B cell (primary cell): ENCODE data around the gene RASGEF1C.

ENCODE experiments used
- EZH2 ChIP-seq: IDR thresholded peaks from 2 replicates; pipeline ENCODE4 v1.6.1; 2012; ENCODE audit warnings: borderline replicate concordance, low read depth, mild to moderate bottlenecking, moderate library complexity, low read length; ENCODE audit not compliant: insufficient read depth, poor library complexity, severe bottlenecking
- TF ChIP-seq, protein P1 (sequence below): fragments of 200-600 bp; IDR thresholded peaks from one replicate; pipeline ENCODE4 v1.8.0; 2022; ENCODE audit warnings: antibody characterized with exemption, mild to moderate bottlenecking

DNA sequence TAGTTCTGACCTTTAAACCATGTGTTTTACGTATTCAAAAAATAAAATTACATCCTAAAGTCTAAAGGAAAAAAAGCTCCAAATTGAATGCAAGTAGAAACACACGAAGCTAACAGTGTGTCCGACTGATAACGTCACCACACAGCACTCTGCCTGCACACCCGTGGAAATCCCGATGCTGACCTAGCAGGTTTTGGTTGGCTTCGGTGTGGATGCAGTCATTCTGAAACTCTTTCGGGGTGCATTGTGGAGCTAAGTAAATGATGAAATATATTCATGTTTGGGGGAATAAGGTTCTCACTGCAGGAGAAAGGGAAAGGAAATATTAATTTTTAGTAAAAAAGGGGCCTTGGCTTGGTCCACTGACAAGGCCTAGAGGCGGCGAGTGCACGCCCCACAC lies 2.0 kb downstream of the RASGEF1C start:
- TF ChIP-seq, protein P1, sequence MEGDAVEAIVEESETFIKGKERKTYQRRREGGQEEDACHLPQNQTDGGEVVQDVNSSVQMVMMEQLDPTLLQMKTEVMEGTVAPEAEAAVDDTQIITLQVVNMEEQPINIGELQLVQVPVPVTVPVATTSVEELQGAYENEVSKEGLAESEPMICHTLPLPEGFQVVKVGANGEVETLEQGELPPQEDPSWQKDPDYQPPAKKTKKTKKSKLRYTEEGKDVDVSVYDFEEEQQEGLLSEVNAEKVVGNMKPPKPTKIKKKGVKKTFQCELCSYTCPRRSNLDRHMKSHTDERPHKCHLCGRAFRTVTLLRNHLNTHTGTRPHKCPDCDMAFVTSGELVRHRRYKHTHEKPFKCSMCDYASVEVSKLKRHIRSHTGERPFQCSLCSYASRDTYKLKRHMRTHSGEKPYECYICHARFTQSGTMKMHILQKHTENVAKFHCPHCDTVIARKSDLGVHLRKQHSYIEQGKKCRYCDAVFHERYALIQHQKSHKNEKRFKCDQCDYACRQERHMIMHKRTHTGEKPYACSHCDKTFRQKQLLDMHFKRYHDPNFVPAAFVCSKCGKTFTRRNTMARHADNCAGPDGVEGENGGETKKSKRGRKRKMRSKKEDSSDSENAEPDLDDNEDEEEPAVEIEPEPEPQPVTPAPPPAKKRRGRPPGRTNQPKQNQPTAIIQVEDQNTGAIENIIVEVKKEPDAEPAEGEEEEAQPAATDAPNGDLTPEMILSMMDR = no peak
- no peak for TF ChIP-seq EZH2
